BE2C (cell line): ENCODE results near the gene MUS81.
A peak's percentile ranks its signal among the peaks of the same experiment; 100 is the strongest.

ENCODE experiments used
- DNase-seq: peaks from one replicate; pipeline ENCODE4 v3.0.0-alpha.2; 2020
- H3K27me3 ChIP-seq: fragments of 250-450 bp; sonication (Bioruptor Pico); 2 replicates; pipeline ENCODE4 v1.5.1; 2020; ENCODE audit warnings: mild to moderate bottlenecking
- H3K36me3 ChIP-seq: fragments of 250-450 bp; sonication (Bioruptor Pico); 2 replicates; pipeline ENCODE4 v1.5.1; 2020; ENCODE audit warnings: mild to moderate bottlenecking
- H3K4me1 ChIP-seq: fragments of 250-450 bp; sonication (Bioruptor Pico); 2 replicates; pipeline ENCODE4 v1.5.1; 2020
- H3K4me3 ChIP-seq: 2 replicates; pipeline ENCODE4 v1.5.1; 2011; ENCODE audit warnings: low read depth, low read length
- H3K9me3 ChIP-seq: fragments of 250-450 bp; sonication (Bioruptor Pico); 2 replicates; pipeline ENCODE4 v1.5.1; 2020
- TF ChIP-seq, protein P1 (sequence below): IDR thresholded peaks from 2 replicates; pipeline ENCODE4 v1.5.1; 2012; ENCODE audit warnings: mild to moderate bottlenecking, low read depth, low read length

Gene MUS81

DNA sequence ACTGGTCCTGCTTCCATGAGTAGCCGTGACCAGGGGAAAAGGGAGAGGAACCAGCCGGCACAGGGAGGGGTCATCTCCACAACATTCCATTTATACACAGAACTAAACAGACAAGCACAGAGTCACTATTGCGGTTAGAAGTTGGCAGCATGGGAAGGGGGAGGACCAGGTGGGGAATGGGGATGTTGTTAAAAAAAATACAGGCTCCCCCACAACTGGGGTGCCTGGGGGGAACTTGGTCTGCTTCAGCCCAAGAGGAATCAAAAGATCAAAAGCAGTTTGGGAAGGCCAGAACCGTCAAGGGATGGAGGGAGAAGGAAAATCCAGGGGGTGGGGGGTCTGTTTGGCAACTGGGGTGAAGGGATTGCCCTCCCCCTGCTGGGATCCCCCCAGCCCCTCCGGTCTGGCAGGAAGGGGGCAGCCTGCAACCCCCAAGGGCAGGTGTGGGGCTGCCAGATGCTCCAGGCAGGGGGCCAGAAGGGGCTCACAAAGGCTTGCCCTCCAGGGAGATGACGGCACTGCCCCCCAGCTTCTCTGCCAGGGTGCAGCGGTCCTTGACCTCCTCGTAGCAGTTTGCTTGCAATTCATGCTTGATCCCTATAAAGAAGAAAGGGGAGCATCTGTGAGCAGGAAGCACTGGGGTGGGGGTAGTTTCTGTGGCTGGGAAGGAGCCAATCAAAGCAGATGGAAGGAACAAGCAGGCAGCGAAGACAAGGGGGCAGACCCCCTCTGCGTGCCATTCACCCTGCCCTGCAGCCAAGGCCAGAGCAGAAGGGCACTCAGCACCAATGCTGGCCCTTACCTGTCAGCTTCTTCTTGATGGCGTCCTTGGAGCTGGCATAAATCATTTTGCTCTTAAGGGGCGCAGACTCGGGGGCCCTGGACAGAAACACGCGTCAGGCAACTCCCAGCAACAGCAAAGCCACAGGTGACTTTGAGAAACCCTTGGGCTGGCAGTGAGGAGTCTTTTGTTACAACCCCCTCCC, 5.1 kb upstream of the MUS81 start:
- H3K36me3 ChIP-seq, result peaks cover 55% of the 10 kb centered on the region
- TF ChIP-seq, protein P1, sequence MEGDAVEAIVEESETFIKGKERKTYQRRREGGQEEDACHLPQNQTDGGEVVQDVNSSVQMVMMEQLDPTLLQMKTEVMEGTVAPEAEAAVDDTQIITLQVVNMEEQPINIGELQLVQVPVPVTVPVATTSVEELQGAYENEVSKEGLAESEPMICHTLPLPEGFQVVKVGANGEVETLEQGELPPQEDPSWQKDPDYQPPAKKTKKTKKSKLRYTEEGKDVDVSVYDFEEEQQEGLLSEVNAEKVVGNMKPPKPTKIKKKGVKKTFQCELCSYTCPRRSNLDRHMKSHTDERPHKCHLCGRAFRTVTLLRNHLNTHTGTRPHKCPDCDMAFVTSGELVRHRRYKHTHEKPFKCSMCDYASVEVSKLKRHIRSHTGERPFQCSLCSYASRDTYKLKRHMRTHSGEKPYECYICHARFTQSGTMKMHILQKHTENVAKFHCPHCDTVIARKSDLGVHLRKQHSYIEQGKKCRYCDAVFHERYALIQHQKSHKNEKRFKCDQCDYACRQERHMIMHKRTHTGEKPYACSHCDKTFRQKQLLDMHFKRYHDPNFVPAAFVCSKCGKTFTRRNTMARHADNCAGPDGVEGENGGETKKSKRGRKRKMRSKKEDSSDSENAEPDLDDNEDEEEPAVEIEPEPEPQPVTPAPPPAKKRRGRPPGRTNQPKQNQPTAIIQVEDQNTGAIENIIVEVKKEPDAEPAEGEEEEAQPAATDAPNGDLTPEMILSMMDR, result no peak
- no peaks in the 10 kb centered on the region for H3K9me3 ChIP-seq
- no peaks in the 10 kb centered on the region for H3K27me3 ChIP-seq
- H3K4me3 ChIP-seq, result no peak overlapping the region
- H3K4me1 ChIP-seq, result no peaks in the 10 kb centered on the region
- DNase-seq, result no peak

GRCh38 chr11:65855927-65856363, 4.3 kb upstream of the MUS81 start:
- Histone ChIP-seq H3K36me3 (peaks cover 55% of the 10 kb centered on the region), H3K9me3 (no peaks in the 10 kb centered on the region), H3K4me1 (no peaks in the 10 kb centered on the region), H3K4me3 (peak overlapping the region; percentile 89), H3K27me3 (no peaks in the 10 kb centered on the region)
- no peak for DNase-seq
- TF ChIP-seq, protein P1, result no peak

- TF ChIP-seq, protein P1, result no peak
- peaks cover 51% of the 10 kb centered on the region for H3K36me3 ChIP-seq
Measured at GRCh38 chr11:65856689-65857499, 3.3 kb upstream of the MUS81 start.

GRCh38 chr11:65857500-65857852, 2.8 kb upstream of the MUS81 start:
- no peak for DNase-seq
- Histone ChIP-seq H3K36me3 (peaks cover 50% of the 10 kb centered on the region), H3K27me3 (no peaks in the 10 kb centered on the region), H3K9me3 (no peaks in the 10 kb centered on the region), H3K4me3 (peak overlapping the region; percentile 89), H3K4me1 (no peaks in the 10 kb centered on the region)
- TF ChIP-seq, protein P1, result no peak

More at GRCh38 chr11:65856689-65857499, 3.3 kb upstream of the MUS81 start:
- no peaks in the 10 kb centered on the region for H3K4me1 ChIP-seq
- H3K4me3 ChIP-seq, result peak overlapping the region; percentile 89
- no peaks in the 10 kb centered on the region for H3K27me3 ChIP-seq
- peak; percentile 78 for DNase-seq
- no peaks in the 10 kb centered on the region for H3K9me3 ChIP-seq

DNA sequence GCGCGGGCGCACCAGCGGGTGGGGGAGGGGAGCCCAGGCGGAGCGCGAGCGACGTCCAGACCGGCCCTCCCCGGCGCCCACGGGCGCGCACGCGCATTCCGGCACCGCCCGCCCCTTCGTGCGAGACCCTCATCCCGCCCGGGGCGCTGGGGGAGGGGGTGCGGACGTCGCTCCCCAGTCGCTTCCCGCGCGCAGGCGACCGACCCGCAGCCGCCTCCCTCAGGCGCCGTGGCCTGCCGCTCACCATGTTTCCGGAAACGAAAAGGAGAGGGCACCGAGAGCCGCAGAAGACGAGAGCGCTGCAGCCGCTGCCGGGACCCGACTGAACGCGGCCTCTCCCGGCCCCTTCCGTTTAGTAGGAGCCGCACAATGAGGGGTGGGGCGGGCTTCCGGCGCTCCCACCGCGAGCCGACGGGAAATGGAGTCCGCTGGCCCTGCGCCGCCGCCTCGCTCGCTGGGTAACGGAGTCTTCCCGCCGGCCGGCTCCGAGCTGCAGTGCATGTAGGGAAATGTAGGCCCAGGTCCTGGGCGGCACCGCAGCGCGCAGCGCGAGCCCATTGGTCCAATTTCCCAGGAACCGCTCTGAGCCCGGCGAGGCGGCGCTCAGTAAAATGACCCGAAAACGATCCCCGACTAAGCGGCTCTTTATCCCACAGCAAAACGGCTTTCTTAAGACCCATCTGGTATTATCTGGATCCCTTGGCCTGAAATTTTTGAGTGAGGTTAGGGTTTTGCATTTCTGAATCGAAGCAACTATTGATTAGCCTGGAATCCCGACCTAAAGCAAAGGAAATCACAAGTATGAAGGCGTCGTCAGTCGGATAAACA, 2.2 kb upstream of the MUS81 start, which contains the start of gene CFL1:
Gene CFL1, minus strand, starts transcription at position 328 of the 828 bp plus-strand sequence. Its CDS starts 81 bp downstream, at position 247.
- Histone ChIP-seq H3K27me3 (no peaks in the 10 kb centered on the region), H3K4me3 (peak within 1 kb of the TSS; percentile 89), H3K4me1 (no peaks in the 10 kb centered on the region), H3K36me3 (peaks cover 50% of the 10 kb centered on the region), H3K9me3 (no peaks in the 10 kb centered on the region)
- TF ChIP-seq, protein P1, result no peak
- peak; percentile 99 for DNase-seq
